ENCODE measurements around the gene C16orf89. TPM values are rescaled to one million over a fixed set of nuclear protein-coding genes. Genes with fewer than 3 reads are reported as not detected.
"Not testable (repeated sequence)": the region's sequence is repeated elsewhere in the genome, so short reads cannot be mapped to it uniquely, and the experiment has no call there.

C16orf89 gene
- total RNA-seq, 2 experiments from 2014 or later, result not detected

DNA sequence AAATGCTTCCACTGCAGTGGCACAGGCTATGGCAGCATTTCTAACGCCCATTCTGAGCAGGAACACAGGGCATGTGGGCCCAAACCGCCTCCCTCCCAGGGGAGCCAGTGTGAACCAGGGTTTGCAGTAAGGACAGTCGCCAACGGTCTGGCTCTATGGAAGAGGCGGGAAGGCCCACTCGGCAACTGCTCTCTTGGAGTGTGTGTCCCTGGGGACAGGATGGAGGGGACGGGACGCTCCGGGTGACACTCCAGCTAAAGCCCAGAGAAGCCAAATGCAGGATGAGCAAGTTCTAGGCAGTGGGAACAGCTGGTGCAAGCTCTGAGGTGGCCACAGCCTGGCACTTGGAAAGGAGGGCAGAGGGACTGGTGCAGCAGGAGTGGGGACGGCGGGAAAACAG, 28.0 kb upstream of the C16orf89 start:
- H3K4me3 Mint-ChIP-seq; H3K36me3 Mint-ChIP-seq; POLR2A ChIA-PET; H3K9me3 Mint-ChIP-seq; H3K27ac Mint-ChIP-seq; ATAC-seq (ENCODE audit: low read depth); DNase-seq; H3K27me3 Mint-ChIP-seq: not testable (repeated sequence)
- H3K4me1 Mint-ChIP-seq, result peaks cover 21% of the 10 kb centered on the region

DNA sequence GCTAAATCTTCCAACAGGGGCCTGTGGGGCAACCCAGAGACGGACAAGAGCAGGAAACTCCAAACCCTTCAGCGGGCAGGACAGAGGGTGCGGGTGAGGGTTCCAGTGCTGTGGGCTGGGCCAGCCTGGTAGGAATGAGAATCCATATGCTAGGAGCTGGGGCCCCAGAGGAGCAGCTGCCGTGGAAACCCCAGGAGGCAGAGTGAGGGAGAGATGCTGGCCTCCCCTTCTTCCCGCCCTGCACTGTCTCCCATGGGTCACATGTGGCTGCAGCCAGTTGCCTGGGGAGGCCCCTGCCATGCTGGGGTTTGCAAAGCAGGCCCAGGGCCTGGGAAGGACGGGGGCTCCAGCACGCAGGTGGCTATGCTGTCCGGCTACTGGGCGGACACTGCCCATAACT, 27.3 kb upstream of the C16orf89 start:
- H3K27me3 Mint-ChIP-seq, result not testable (repeated sequence)

DNA sequence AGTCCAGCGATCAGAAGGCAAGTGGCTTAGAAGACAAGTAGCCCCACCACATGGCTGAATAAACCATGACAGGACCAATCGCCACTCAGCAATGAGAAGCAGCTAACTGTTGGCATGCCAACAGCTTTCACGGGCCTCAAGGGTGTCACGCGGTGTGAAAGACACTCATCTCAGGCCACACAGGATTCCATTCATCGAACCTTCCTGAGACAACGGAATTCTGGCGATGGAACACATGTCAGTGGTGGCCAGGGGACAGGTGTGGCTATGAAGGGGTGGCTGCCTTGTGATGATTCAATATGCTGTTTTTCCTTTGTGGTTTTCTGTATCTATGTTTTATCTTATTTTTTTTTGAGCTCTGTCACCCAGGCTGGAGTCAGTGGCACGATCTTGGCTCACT, 24.8 kb upstream of the C16orf89 start:
- DNase-seq; H3K4me3 Mint-ChIP-seq; H3K27ac Mint-ChIP-seq; H3K36me3 Mint-ChIP-seq; ATAC-seq (ENCODE audit: low read depth); H3K9me3 Mint-ChIP-seq; H3K27me3 Mint-ChIP-seq; H3K4me1 Mint-ChIP-seq; POLR2A ChIA-PET: not testable (repeated sequence)

More for the DNA sequence above, 27.3 kb upstream of the C16orf89 start:
- POLR2A ChIA-PET; H3K9me3 Mint-ChIP-seq; H3K36me3 Mint-ChIP-seq; H3K27ac Mint-ChIP-seq; DNase-seq; ATAC-seq (ENCODE audit: low read depth); H3K4me3 Mint-ChIP-seq: not testable (repeated sequence)
- peaks cover 20% of the 10 kb centered on the region for H3K4me1 Mint-ChIP-seq

DNA sequence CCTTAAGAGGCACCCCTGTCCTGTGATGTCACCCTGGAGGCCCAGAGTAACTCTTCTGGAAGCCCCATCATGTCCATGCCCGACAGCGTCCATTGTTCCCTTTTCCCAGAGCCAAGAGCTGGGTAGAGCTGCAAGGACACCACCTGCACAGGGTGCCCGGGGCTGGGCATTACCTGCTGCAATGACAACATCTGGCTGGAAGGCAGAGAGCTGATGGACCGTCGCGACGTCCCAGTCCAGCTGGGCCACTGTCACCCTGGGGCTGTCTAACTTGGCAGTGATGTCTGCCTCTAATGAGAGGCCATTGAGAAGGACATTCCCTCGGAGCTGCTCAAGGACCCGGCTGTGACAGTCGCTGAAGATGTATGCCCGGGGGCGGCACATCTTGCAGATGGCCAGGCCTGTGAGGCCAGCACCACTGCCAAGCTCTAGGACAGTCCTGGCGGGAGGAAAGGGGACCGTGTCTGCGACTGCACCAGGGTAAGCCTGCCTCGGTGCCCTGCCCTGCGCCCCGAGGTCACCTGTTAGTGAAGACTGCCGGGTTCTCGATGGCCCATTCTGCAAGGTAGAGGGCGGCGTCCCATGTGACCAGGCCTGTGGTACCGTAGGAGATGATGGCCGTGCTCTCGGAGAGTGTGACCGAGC, 24.3 kb upstream of the C16orf89 start:
- H3K36me3 Mint-ChIP-seq; H3K4me3 Mint-ChIP-seq; H3K27ac Mint-ChIP-seq; H3K27me3 Mint-ChIP-seq; DNase-seq; H3K9me3 Mint-ChIP-seq; ATAC-seq (ENCODE audit: low read depth); H3K4me1 Mint-ChIP-seq; POLR2A ChIA-PET: not testable (repeated sequence)

DNA sequence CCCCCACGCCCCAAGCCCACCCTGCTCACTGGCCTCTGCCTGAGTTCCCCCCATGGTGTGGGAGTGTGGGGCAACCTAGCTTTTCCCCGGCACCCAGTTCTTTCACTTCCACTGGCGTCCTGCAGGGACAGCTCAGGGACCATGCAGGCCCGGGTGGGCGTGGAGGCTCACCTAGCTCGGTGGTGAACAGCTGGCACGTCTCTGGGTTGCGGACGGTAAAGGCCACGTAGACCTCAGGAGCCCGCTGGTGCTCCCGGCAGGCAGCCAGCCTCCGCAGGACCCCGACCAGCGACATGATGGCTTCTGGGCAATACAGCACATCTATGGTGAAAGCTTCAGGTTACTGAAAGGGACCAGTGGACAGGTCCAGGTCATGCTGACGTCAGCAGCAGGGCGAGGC, 23.2 kb upstream of the C16orf89 start:
- DNase-seq; H3K9me3 Mint-ChIP-seq; H3K36me3 Mint-ChIP-seq; H3K4me3 Mint-ChIP-seq; H3K27ac Mint-ChIP-seq; H3K4me1 Mint-ChIP-seq; ATAC-seq (ENCODE audit: low read depth); H3K27me3 Mint-ChIP-seq; POLR2A ChIA-PET: not testable (repeated sequence)

DNA sequence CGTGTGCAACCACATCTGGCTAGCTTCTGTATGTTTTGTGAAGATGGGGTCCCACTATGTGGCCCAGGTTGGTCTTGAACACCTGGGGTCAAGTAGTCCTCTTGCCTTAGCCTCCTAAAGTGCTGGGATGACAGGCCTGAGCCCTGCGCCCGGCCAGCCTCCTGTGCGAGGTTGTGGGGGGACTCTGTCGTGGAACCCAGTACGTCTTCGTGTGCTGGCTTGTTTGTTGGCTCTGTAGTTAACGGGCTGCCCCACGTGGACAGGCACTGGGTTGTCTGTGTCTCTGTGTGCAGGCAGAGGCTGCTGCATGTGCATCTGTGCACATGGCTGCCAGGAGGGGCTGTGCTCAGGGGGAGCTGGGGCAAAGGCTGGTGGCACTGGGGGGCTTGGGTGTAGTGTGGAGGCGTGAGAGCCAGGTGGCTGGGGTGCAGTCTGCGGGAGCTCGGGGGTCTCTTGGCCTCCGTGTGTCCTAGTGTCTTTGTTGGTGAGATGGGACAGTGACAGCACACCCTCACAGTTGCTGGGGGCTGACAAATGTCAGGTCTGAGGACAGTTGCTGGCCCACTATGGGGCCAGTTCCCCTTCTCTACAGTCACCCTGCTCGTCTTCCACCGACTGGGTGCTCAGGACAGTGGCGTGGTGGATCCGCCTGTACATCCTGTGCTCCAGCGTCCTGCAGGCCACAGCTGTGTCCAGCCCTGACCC, 22.5 kb upstream of the C16orf89 start:
- not testable (repeated sequence) for H3K36me3 Mint-ChIP-seq

DNA sequence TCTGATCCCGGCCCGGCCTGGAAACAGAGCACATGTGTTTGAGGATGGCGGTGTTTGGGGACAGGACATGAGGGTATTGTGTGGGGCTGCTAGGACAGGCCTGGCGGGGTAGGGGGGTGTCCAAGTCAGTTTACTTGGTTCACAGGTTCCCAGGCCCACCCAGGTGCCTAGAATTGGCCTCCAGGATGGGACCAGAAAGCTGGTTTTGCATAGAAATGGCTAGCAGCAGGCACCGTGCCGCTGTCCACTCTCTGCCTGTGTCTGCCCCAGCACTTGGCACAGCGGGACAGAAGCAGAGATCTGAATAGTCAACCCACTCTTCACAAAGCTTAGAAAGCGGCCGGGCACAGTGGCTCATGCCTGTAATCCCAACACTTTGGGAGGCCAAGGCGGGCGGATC, 20.0 kb upstream of the C16orf89 start:
- H3K27me3 Mint-ChIP-seq; H3K27ac Mint-ChIP-seq; H3K9me3 Mint-ChIP-seq; POLR2A ChIA-PET; H3K4me1 Mint-ChIP-seq; ATAC-seq (ENCODE audit: low read depth); DNase-seq; H3K36me3 Mint-ChIP-seq; H3K4me3 Mint-ChIP-seq: not testable (repeated sequence)

More for the DNA sequence above, 22.5 kb upstream of the C16orf89 start:
- H3K4me3 Mint-ChIP-seq; H3K27me3 Mint-ChIP-seq; H3K9me3 Mint-ChIP-seq; H3K27ac Mint-ChIP-seq; DNase-seq; H3K4me1 Mint-ChIP-seq; POLR2A ChIA-PET; ATAC-seq (ENCODE audit: low read depth): not testable (repeated sequence)

DNA sequence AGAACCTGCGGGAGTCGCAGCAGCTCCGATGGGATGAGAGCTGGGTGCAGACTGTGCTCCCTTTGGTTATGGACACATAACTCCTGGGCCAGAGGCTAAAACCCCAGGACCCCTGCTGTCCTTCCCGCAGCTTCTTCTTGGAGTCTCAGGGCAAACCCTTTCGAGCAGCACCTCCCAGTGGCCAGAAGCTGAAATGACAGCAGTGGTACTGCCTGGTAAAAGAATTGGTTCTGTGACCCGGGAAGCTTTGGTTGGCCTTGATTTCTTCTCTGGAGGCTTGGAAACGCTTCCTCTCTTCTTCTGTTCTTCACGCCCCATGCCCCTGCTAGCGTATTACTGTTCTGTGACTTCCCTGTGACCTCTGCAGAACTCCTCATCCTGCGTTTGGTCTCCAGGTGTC, 19.0 kb upstream of the C16orf89 start:
- not testable (repeated sequence) for H3K4me1 Mint-ChIP-seq

DNA sequence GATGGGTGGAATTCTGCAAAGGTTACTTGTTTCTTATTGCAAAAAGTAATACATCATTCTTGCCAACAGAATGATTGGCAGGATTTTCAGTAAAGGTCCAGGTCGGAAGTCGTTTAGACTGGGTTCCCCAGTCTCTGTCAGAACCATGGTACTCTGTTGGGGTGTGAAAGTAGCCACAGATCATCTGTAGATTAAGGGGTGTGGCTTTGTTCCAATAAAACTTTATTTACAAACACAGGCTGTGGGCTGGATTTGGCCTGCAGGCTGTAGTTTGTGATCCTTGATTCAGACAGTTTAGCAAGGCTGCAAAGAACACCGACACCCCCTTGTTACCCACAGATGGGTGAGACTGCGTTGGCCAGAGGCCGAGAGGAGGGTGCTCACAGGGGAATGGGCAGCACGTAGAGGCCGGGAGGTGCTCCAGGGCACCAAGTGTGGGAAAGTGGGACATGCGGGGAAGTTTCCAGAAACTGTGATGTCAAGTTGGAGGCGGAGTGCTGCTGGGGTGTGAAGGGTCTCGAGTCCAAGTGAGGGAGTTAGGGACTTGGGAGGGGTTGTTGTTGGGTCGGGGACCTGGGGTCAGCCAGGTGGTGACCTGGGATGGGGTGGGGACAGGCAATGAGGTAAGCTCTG, 18.5 kb upstream of the C16orf89 start:
- H3K4me1 Mint-ChIP-seq; H3K27ac Mint-ChIP-seq; DNase-seq; ATAC-seq (ENCODE audit: low read depth); H3K4me3 Mint-ChIP-seq; H3K27me3 Mint-ChIP-seq; POLR2A ChIA-PET; H3K36me3 Mint-ChIP-seq; H3K9me3 Mint-ChIP-seq: not testable (repeated sequence)

More for the DNA sequence above, 19.0 kb upstream of the C16orf89 start:
- POLR2A ChIA-PET; H3K36me3 Mint-ChIP-seq; H3K27me3 Mint-ChIP-seq; ATAC-seq (ENCODE audit: low read depth); H3K9me3 Mint-ChIP-seq; H3K27ac Mint-ChIP-seq; H3K4me3 Mint-ChIP-seq: not testable (repeated sequence)
- peak; percentile 64 for DNase-seq

DNA sequence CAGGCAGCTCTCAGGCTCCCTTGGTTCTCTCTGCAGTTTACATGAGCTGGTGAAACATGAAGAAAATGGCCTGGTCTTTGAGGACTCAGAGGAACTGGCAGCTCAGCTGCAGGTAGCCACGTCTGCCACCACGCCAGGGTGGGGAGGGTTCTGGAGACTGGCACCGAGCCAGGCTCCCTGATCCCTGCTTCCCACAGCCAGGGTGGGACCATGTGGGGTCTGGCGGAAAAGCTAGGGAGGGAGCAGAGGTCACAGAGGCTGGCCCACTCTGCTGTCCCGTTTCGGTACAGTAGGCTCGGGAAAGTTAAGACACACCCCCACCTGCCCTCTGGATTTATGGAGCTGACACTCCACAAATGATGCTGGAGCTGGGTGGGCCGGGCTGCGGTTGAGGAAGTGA, 17.9 kb upstream of the C16orf89 start:
- H3K27ac Mint-ChIP-seq; DNase-seq; H3K36me3 Mint-ChIP-seq; H3K4me3 Mint-ChIP-seq; ATAC-seq (ENCODE audit: low read depth); H3K4me1 Mint-ChIP-seq; H3K27me3 Mint-ChIP-seq; H3K9me3 Mint-ChIP-seq: not testable (repeated sequence)
- POLR2A ChIA-PET, result interaction anchor here (0.8 kb wide), 1 partner anchor 11 kb away, joined by 3 read pairs; no protein-coding TSS in a partner anchor

DNA sequence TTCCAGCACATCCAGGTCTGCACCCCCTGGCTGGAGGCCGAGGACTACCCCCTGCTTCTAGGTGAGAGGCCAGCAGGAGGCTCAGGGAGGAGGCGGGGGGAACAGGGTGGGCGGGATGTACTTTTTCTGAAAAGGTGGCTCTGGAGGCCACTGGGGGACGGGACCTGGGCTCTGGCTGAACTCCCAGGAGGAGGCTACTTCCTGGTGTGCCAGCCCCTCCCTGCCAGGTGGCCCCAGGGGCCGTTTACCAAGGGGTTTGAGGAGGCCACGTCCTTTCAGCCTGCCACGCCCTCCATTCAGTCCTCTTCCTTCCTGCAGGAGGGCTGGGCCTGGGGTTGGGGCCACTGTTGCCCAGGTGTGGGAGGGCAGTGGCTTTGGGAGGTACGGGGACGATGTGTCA, 15.2 kb upstream of the C16orf89 start:
- H3K4me1 Mint-ChIP-seq; H3K27me3 Mint-ChIP-seq; H3K9me3 Mint-ChIP-seq; H3K27ac Mint-ChIP-seq; H3K4me3 Mint-ChIP-seq; DNase-seq; POLR2A ChIA-PET; ATAC-seq (ENCODE audit: low read depth); H3K36me3 Mint-ChIP-seq: not testable (repeated sequence)

DNA sequence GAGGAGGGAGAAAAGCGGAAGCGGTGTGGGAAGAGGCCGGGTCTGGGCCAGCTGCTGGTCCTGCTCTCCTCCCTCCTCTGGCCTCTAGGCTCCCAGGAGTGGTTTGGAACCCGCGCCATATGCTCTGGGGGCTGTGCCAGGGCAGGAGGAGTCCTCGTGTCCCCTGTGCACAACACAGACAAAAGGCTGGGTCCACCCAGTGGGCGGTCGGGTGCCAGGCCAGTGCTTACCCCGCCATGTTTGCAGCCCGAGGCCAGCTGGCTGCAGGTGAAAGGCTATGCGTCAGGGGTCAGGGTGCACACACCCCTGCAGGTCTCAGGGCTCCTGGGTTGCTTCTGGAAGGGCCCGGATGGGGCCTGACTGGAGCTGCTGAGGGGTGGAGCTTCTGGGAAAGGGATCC, 14.7 kb upstream of the C16orf89 start:
- H3K27me3 Mint-ChIP-seq; H3K4me3 Mint-ChIP-seq; H3K4me1 Mint-ChIP-seq; POLR2A ChIA-PET; ATAC-seq (ENCODE audit: low read depth); H3K36me3 Mint-ChIP-seq; H3K27ac Mint-ChIP-seq; DNase-seq; H3K9me3 Mint-ChIP-seq: not testable (repeated sequence)

DNA sequence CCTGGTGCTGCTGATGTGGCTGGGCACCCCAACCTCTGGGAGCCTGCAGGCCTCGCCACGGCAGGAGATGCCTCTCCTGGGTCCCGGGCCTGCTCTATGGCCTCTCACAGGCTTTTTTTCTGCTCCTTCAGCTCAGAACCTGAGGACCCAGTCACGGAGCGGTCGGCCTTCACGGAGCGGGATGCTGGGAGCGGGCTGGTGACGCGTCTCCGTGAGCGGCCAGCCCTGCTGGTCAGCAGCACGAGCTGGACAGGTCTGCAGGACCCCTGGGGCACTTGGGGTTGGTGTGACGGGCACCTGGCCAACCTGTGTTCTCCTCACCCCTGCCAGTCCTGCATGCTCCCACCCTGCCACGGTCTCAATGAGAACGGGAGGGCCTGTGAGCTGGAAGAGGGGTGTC, 12.9 kb upstream of the C16orf89 start:
- ATAC-seq (ENCODE audit: low read depth) (no peak), DNase-seq (no peak)
- Mint-ChIP-seq H3K36me3 (peaks cover 8% of the 10 kb centered on the region), H3K4me1 (no peaks in the 10 kb centered on the region), H3K27me3 (no peaks in the 10 kb centered on the region), H3K9me3 (no peaks in the 10 kb centered on the region), H3K4me3 (no peak overlapping the region), H3K27ac (no peak overlapping the region)
- POLR2A ChIA-PET, result no interaction called here

DNA sequence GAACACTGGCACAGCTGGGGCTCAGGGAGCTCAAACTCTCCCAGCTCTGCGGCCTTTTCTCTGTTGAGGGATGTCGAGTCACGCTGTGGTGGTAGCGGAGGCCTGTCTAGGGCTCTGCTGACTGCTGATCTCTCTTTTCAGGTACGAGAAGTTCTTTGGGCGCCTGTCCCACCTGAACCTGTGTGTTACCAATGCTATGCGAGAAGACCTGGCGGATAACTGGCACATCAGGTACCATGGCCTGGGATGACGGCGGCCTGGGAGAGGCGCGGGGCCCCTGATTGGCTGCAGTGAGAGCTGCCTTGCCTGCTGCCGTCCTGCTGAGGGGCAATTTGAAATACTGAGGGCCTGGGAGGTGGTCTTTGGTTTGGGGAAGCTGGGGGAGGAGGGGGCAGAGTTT, 11.5 kb upstream of the C16orf89 start:
- Mint-ChIP-seq H3K27ac (no peak overlapping the region), H3K36me3 (peaks cover 8% of the 10 kb centered on the region), H3K4me3 (no peak overlapping the region)

More for the DNA sequence above, 11.5 kb upstream of the C16orf89 start:
- no peaks in the 10 kb centered on the region for H3K9me3 Mint-ChIP-seq
- POLR2A ChIA-PET, result interaction anchor here (0.7 kb wide), 1 partner anchor 309 kb away, joined by 3 read pairs; no protein-coding TSS in a partner anchor
- peaks cover 7% of the 10 kb centered on the region for H3K4me1 Mint-ChIP-seq
- H3K27me3 Mint-ChIP-seq, result no peaks in the 10 kb centered on the region
- no peak for DNase-seq
- no peak for ATAC-seq (ENCODE audit: low read depth)

All from activated naive CD8-positive, alpha-beta T cell treated with anti-CD3 and anti-CD28 coated beads, Interleukin-2, amount 10 ng/mL, durations not matched to agents 7 days and 5 days (primary cell).